Measurements from ENCODE around the gene HMGN3.

GRCh38 chr6:79208816-79209215, 25.7 kb downstream of the HMGN3 start:
- no peak for TF ChIP-seq EZH2phosphoT487 (IDR thresholded peaks at IDR 0.05; ENCODE audit: low read depth, severe bottlenecking, unreplicated experiment)
- no peak for TF ChIP-seq CTCF (IDR thresholded peaks at IDR 0.05; ENCODE audit: poor library complexity)
